Retinal pigment epithelial cell (primary cell): Measurements from ENCODE around the gene CNTN5.

Experiments
- DNase-seq: peaks from one replicate; pipeline ENCODE4 v3.0.0-alpha.2; 2010; ENCODE audit warnings: low read depth
- H3K4me3 ChIP-seq: 2 replicates; pipeline ENCODE4 v1.5.1; 2011; ENCODE audit warnings: mild to moderate bottlenecking, low read length, control low read depth, moderate library complexity
- CTCF ChIP-seq: conservative IDR thresholded peaks from 2 replicates; pipeline ENCODE4 v1.5.1; 2011; ENCODE audit warnings: low read depth, low read length, control low read depth, inconsistent platforms

CNTN5 gene

GRCh38 chr11:99683933-99684332 lies 663.2 kb downstream of the CNTN5 start:
- DNase-seq = no peak
- H3K4me3 ChIP-seq = no peak overlapping the region
- no peak for TF ChIP-seq CTCF

GRCh38 chr11:99686838-99687237 lies 666.1 kb downstream of the CNTN5 start:
- DNase-seq = no peak
- TF ChIP-seq CTCF = no peak
- no peak overlapping the region for H3K4me3 ChIP-seq

- peak; percentile 30 for TF ChIP-seq CTCF
- no peak overlapping the region for H3K4me3 ChIP-seq
- no peak for DNase-seq
Measured at GRCh38 chr11:99687320-99687719, 666.6 kb downstream of the CNTN5 start.

- no peak for TF ChIP-seq CTCF
- peak; percentile 91 for DNase-seq
- H3K4me3 ChIP-seq = no peak overlapping the region
Measured at GRCh38 chr11:99693941-99694492, 673.3 kb downstream of the CNTN5 start.

GRCh38 chr11:99695106-99695505 lies 674.4 kb downstream of the CNTN5 start:
- TF ChIP-seq CTCF = no peak
- H3K4me3 ChIP-seq = no peak overlapping the region
- DNase-seq = no peak

GRCh38 chr11:99706848-99707247 lies 686.1 kb downstream of the CNTN5 start:
- no peak for DNase-seq
- no peak for TF ChIP-seq CTCF
- H3K4me3 ChIP-seq = no peak overlapping the region

GRCh38 chr11:99708928-99709672 lies 688.4 kb downstream of the CNTN5 start:
- DNase-seq = no peak
- no peak for TF ChIP-seq CTCF
- H3K4me3 ChIP-seq = no peak overlapping the region
